ENCODE measurements around the gene TCEAL1. TPM values are rescaled to one million over a fixed set of nuclear protein-coding genes. Genes with fewer than 3 reads are reported as not detected.
"Not testable (repeated sequence)": the region's sequence is repeated elsewhere in the genome, so short reads cannot be mapped to it uniquely, and the experiment has no call there.

Gene TCEAL1
- total RNA-seq, 2 experiments from 2014 or later: 11.7 to 18.1 TPM

- BruUV-seq (replicated peaks); H3K9me2 ChIP-seq (ENCODE audit: insufficient read depth, low read length); H3K4me1 ChIP-seq (ENCODE audit: insufficient read depth, low read length, poor library complexity, severe bottlenecking); intact Hi-C loops (cut with micrococcal nuclease; ENCODE audit: unreplicated experiment); DNase-seq (ENCODE audit: low spot score); H4K20me1 ChIP-seq (ENCODE audit: insufficient read depth, low read length); CTCF ChIA-PET (ENCODE audit: unreplicated experiment); H3K79me2 ChIP-seq (ENCODE audit: insufficient read depth, low read depth, low read length); H3K4me2 ChIP-seq (ENCODE audit: low read length); H3K9me3 ChIP-seq (ENCODE audit: low read length); H3K36me3 ChIP-seq (ENCODE audit: insufficient read depth, low read length); H2AFZ ChIP-seq (ENCODE audit: low read length); H3K27ac ChIP-seq (ENCODE audit: low read depth, low read length, poor library complexity, severe bottlenecking); H3K4me3 ChIP-seq (ENCODE audit: low read depth, low read length, poor library complexity, severe bottlenecking): not testable (repeated sequence)
- POLR2A ChIA-PET: interaction anchor here (0.7 kb wide), 1 partner anchor 442 kb away, joined by 4 read pairs; no protein-coding TSS in a partner anchor
Measured at GRCh38 chrX:103595202-103595601, 33.6 kb upstream of the TCEAL1 start.

GRCh38 chrX:103607364-103608305, 21.1 kb upstream of the TCEAL1 start, which contains the start of gene TCEAL3:
Gene TCEAL3, plus strand, starts transcription at chrX:103607963. Its CDS starts 1,102 bp downstream, at chrX:103609065.
- peak within 1 kb of the TSS; percentile 34; the same call in 1 of the 2 replicates for H3K4me2 ChIP-seq (ENCODE audit: low read length)
- BruUV-seq (replicated peaks): no TSS peak
- no peaks in the 10 kb centered on the region for H3K4me1 ChIP-seq (ENCODE audit: insufficient read depth, low read length, poor library complexity, severe bottlenecking)
- no peak within 1 kb of the TSS for H2AFZ ChIP-seq (ENCODE audit: low read length)
- POLR2A ChIA-PET: interaction anchor here (0.5 kb wide), 1 partner anchor 191 kb away, joined by 4 read pairs; no protein-coding TSS in a partner anchor
- no peaks in the 10 kb centered on the region for H3K79me2 ChIP-seq (ENCODE audit: insufficient read depth, low read depth, low read length)
- H3K27ac ChIP-seq (ENCODE audit: low read depth, low read length, poor library complexity, severe bottlenecking): no peak within 1 kb of the TSS
- TF ChIP-seq CTCF (conservative IDR thresholded peaks at IDR 0.05; ENCODE audit: low read length): no peak
- TF ChIP-seq EZH2phosphoT487 (IDR thresholded peaks at IDR 0.05; ENCODE audit: borderline replicate concordance, low read depth, low read length): no peak
- CTCF ChIA-PET (ENCODE audit: unreplicated experiment): interaction anchor here (0.6 kb wide), 1 partner anchor 22 kb away, joined by 3 read pairs; no protein-coding TSS in a partner anchor
- intact Hi-C loops (cut with micrococcal nuclease; ENCODE audit: unreplicated experiment): no loop called here
- H3K4me3 ChIP-seq (ENCODE audit: low read depth, low read length, poor library complexity, severe bottlenecking): peak within 1 kb of the TSS; percentile 48
- no peaks in the 10 kb centered on the region for H3K36me3 ChIP-seq (ENCODE audit: insufficient read depth, low read length)
- DNase-seq (ENCODE audit: low spot score): no peak
- no peaks in the 10 kb centered on the region for H4K20me1 ChIP-seq (ENCODE audit: insufficient read depth, low read length)
- H3K9me2 ChIP-seq (ENCODE audit: insufficient read depth, low read length): no peaks in the 10 kb centered on the region
- no peaks in the 10 kb centered on the region for H3K9me3 ChIP-seq (ENCODE audit: low read length)

GRCh38 chrX:103608306-103608963, 20.3 kb upstream of the TCEAL1 start:
- no peak overlapping the region for H3K27ac ChIP-seq (ENCODE audit: low read depth, low read length, poor library complexity, severe bottlenecking)
- no peak overlapping the region for H2AFZ ChIP-seq (ENCODE audit: low read length)
- no peaks in the 10 kb centered on the region for H3K79me2 ChIP-seq (ENCODE audit: insufficient read depth, low read depth, low read length)
- H3K4me2 ChIP-seq (ENCODE audit: low read length): peak overlapping the region; percentile 34; the same call in 1 of the 2 replicates
- no TSS peak for BruUV-seq (replicated peaks)
- H3K9me3 ChIP-seq (ENCODE audit: low read length): no peaks in the 10 kb centered on the region
- ChIA-PET POLR2A (interaction anchor here (0.5 kb wide), 1 partner anchor 190 kb away, joined by 4 read pairs; no protein-coding TSS in a partner anchor), CTCF (ENCODE audit: unreplicated experiment) (interaction anchor here (0.6 kb wide), 1 partner anchor 22 kb away, joined by 3 read pairs; no protein-coding TSS in a partner anchor)
- H3K4me1 ChIP-seq (ENCODE audit: insufficient read depth, low read length, poor library complexity, severe bottlenecking): no peaks in the 10 kb centered on the region
- intact Hi-C loops (cut with micrococcal nuclease; ENCODE audit: unreplicated experiment): no loop called here
- no peaks in the 10 kb centered on the region for H3K36me3 ChIP-seq (ENCODE audit: insufficient read depth, low read length)
- no peaks in the 10 kb centered on the region for H3K9me2 ChIP-seq (ENCODE audit: insufficient read depth, low read length)
- H3K4me3 ChIP-seq (ENCODE audit: low read depth, low read length, poor library complexity, severe bottlenecking): peak overlapping the region; percentile 48
- DNase-seq (ENCODE audit: low spot score): no peak
- no peaks in the 10 kb centered on the region for H4K20me1 ChIP-seq (ENCODE audit: insufficient read depth, low read length)
- no peak for TF ChIP-seq CTCF (conservative IDR thresholded peaks at IDR 0.05; ENCODE audit: low read length)
- no peak for TF ChIP-seq EZH2phosphoT487 (IDR thresholded peaks at IDR 0.05; ENCODE audit: borderline replicate concordance, low read depth, low read length)

Data from OCI-LY7 (cell line).